ENCODE measurements around the gene ZNF593OS.

GRCh38 chr1:26190373-26190987 lies 18.8 kb upstream of the ZNF593OS start, which contains the start of gene CATSPER4:
- TF ChIP-seq CTCF (IDR thresholded peaks at IDR 0.05), result no peak
- no peak for TF ChIP-seq POLR2A (IDR thresholded peaks at IDR 0.05)
- TF ChIP-seq EP300 (IDR thresholded peaks at IDR 0.05), result no peak
- no peak for TF ChIP-seq POLR2AphosphoS5 (IDR thresholded peaks at IDR 0.05)

Data from gastroesophageal sphincter (tissue), 3 donors.